GM23338 (cell line): Measurements from ENCODE around the gene KRT33B. TPM values are rescaled to one million over a fixed set of nuclear protein-coding genes. Genes with fewer than 3 reads are reported as not detected.

Source experiments
- ATAC-seq: fragments of 200-7000 bp; cut with Tn5 transposase; 3 replicates; pipeline ENCODE4 v1.9.1; 2020
- DNase-seq: peaks from one replicate; pipeline ENCODE4 v3.0.0-alpha.2; 2015; ENCODE audit warnings: low spot score
- H2AFZ ChIP-seq: fragments of 200-600 bp; sonication (generic); 2 replicates; pipeline ENCODE4 v1.8.0; 2016; ENCODE audit warnings: antibody characterized with exemption, mild to moderate bottlenecking, moderate library complexity
- H3F3A ChIP-seq: fragments of 200-600 bp; sonication (generic); replicated peaks from 2 replicates; pipeline ENCODE4 v1.8.0; 2017; ENCODE audit warnings: antibody characterized with exemption, mixed run types, low read depth
- H3K27ac ChIP-seq: fragments of 200-600 bp; sonication (generic); 2 replicates; pipeline ENCODE4 v1.6.1; 2016; ENCODE audit warnings: low read depth
- H3K27me3 ChIP-seq: fragments of 200-600 bp; sonication (generic); 2 replicates; pipeline ENCODE4 v1.8.0; 2016; ENCODE audit warnings: mild to moderate bottlenecking, mixed run types, moderate library complexity; ENCODE audit not compliant: insufficient read depth
- H3K36me3 ChIP-seq: fragments of 200-600 bp; sonication (generic); 2 replicates; pipeline ENCODE4 v1.8.0; 2016; ENCODE audit warnings: mild to moderate bottlenecking; ENCODE audit not compliant: insufficient read depth
- H3K4me1 ChIP-seq: fragments of 200-600 bp; sonication (generic); 2 replicates; pipeline ENCODE4 v1.8.0; 2016; ENCODE audit warnings: mild to moderate bottlenecking, moderate library complexity; ENCODE audit not compliant: insufficient read depth
- H3K4me2 ChIP-seq: fragments of 200-600 bp; sonication (generic); 2 replicates; pipeline ENCODE4 v1.7.1; 2017; ENCODE audit warnings: mixed run types
- H3K4me3 ChIP-seq: fragments of 200-600 bp; sonication (generic); 2 replicates; pipeline ENCODE4 v1.6.1; 2016; ENCODE audit warnings: mixed run types
- H3K79me2 ChIP-seq: fragments of 200-600 bp; sonication (generic); replicated peaks from 2 replicates; pipeline ENCODE4 v1.8.0; 2017; ENCODE audit warnings: mild to moderate bottlenecking; ENCODE audit not compliant: insufficient read depth
- H3K9me2 ChIP-seq: fragments of 200-600 bp; sonication (generic); 2 replicates; pipeline ENCODE4 v1.8.0; 2017; ENCODE audit not compliant: insufficient read depth
- H4K20me1 ChIP-seq: fragments of 200-600 bp; sonication (generic); replicated peaks from 2 replicates; pipeline ENCODE4 v1.8.0; 2017; ENCODE audit warnings: mild to moderate bottlenecking; ENCODE audit not compliant: insufficient read depth
- H3K27ac Mint-ChIP-seq: 2 replicates; pipeline ENCODE4 v1.8.0; 2020; ENCODE audit warnings: inconsistent platforms, mild to moderate bottlenecking, moderate library complexity, mixed read lengths
- H3K27me3 Mint-ChIP-seq: 3 replicates; pipeline ENCODE4 v1.8.0; 2022; ENCODE audit warnings: low read depth, mild to moderate bottlenecking, moderate library complexity, mixed read lengths, inconsistent platforms; ENCODE audit not compliant: insufficient read depth, poor library complexity
- H3K36me3 Mint-ChIP-seq: 3 replicates; pipeline ENCODE4 v1.8.0; 2021; ENCODE audit warnings: low read depth, mild to moderate bottlenecking, inconsistent platforms, moderate library complexity, mixed read lengths
- H3K4me1 Mint-ChIP-seq: 3 replicates; pipeline ENCODE4 v1.8.0; 2020; ENCODE audit warnings: mild to moderate bottlenecking, inconsistent platforms, mixed read lengths
- H3K4me3 Mint-ChIP-seq: 3 replicates; pipeline ENCODE4 v1.8.0; 2021; ENCODE audit warnings: moderate library complexity, mild to moderate bottlenecking, inconsistent platforms, mixed read lengths
- H3K9me3 Mint-ChIP-seq: 3 replicates; pipeline ENCODE4 v1.8.0; 2020; ENCODE audit warnings: moderate library complexity, mild to moderate bottlenecking, inconsistent platforms, mixed read lengths
- CREB1 ChIP-seq: fragments of 250-450 bp; sonication (Bioruptor Pico); IDR thresholded peaks from 2 replicates; pipeline ENCODE4 v1.5.0; 2020; ENCODE audit warnings: low read depth, mild to moderate bottlenecking, moderate library complexity
- CTCF ChIP-seq, 2 experiments: fragments of 200-600 bp in 1 of 2; sonication (generic) in 1 of 2; conservative IDR thresholded peaks; 2 replicates each; pipeline versions ENCODE4 v1.5.1 to v1.6.1; 2016 to 2017; ENCODE audit warnings: antibody characterized with exemption in 2 of 2, low read depth in 2 of 2, mild to moderate bottlenecking in 2 of 2, moderate library complexity in 1 of 2
- ETS1 ChIP-seq: IDR thresholded peaks from 2 replicates; pipeline ENCODE4 v1.6.1; 2016; ENCODE audit warnings: antibody characterized with exemption
- EZH2phosphoT487 ChIP-seq: fragments of 200-600 bp; sonication (generic); IDR thresholded peaks from one replicate; pipeline ENCODE4 v1.8.1; 2018; ENCODE audit warnings: antibody characterized with exemption; ENCODE audit not compliant: unreplicated experiment
- NANOG ChIP-seq: IDR thresholded peaks from 2 replicates; pipeline ENCODE4 v1.6.1; 2016; ENCODE audit warnings: antibody characterized with exemption, borderline replicate concordance
- POLR2AphosphoS5 ChIP-seq: IDR thresholded peaks from 2 replicates; pipeline ENCODE4 v1.6.1; 2016; ENCODE audit warnings: antibody characterized with exemption, low read depth
- polyA plus RNA-seq: library from polyadenylated mRNA; unstranded; fragments of >200 nt; fragmentation: Nextera tagmentation; extraction: Ambion mirVana; gene quantifications from 2 replicates; pipeline ENCODE4 v1.2.1, GENCODE V29; 2016
- total RNA-seq: library from RNA; depleted of rRNA; stranded (reverse); fragments of >200 nt; shearing (Covaris generic); gene quantifications from 2 replicates; pipeline ENCODE4 v1.2.3, GENCODE V29; 2014

The KRT33B gene
- total and polyA plus RNA-seq, 2 experiments from 2014 or later: not detected

DNA sequence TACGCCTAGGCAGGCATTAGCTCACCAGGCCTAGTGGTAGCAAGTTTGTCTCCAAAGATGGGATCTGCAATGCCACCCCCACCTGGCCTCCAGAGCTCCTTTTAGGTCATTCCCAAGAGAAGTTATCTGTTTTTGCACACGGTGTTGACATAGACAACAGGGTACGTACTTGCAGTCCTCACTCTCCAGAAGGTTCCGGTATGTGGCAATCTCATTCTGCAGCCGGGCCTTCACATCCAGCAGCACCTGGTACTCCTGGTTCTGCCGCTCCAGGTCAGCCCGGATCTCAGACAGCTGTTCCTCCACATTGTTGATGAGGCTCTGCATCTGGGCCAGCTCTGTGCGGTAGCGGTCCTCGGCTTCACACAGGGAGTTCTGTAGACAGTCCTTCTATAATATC is 37.6 kb upstream of the KRT33B start:
- peaks cover 5% of the 10 kb centered on the region for H3K27me3 Mint-ChIP-seq
- no peaks in the 10 kb centered on the region for H3K9me3 Mint-ChIP-seq
- no peak overlapping the region for H3K4me2 ChIP-seq
- H3K36me3 ChIP-seq: no peaks in the 10 kb centered on the region
- no peaks in the 10 kb centered on the region for H4K20me1 ChIP-seq
- TF ChIP-seq NANOG (no peak), EZH2phosphoT487 (no peak), CREB1 (CRISPR knock-in tag) (no peak)
- 0 out of 2 replicates have a peak, but pooled peaks cover 3% of the 10 kb centered on the region for H3K4me1 ChIP-seq
- no peaks in the 10 kb centered on the region for H3K27me3 ChIP-seq
- H3F3A ChIP-seq: no peaks in the 10 kb centered on the region
- no peaks in the 10 kb centered on the region for H3K9me2 ChIP-seq
- H3K27ac Mint-ChIP-seq: no peak overlapping the region
- H3K27ac ChIP-seq: no peak overlapping the region
- H3K79me2 ChIP-seq: no peaks in the 10 kb centered on the region
- no peak overlapping the region for H2AFZ ChIP-seq
- ATAC-seq (no peak), DNase-seq (no peak)
- no peak overlapping the region for H3K4me3 Mint-ChIP-seq
- H3K4me1 Mint-ChIP-seq: peaks cover 6% of the 10 kb centered on the region; the same call in 2 of the 3 replicates
- no peak overlapping the region for H3K4me3 ChIP-seq
- H3K36me3 Mint-ChIP-seq: no peaks in the 10 kb centered on the region

- H2AFZ ChIP-seq: no peak overlapping the region; the same call in 1 of the 2 replicates
- DNase-seq (no peak), ATAC-seq (peak; percentile 78)
- no peaks in the 10 kb centered on the region for H3K4me1 ChIP-seq
- no peak overlapping the region for H3K4me2 ChIP-seq
- H3K4me3 ChIP-seq: no peak overlapping the region
- H4K20me1 ChIP-seq: no peaks in the 10 kb centered on the region
- peaks cover 5% of the 10 kb centered on the region for H3K27me3 Mint-ChIP-seq
- H3K36me3 Mint-ChIP-seq: no peaks in the 10 kb centered on the region
- no peaks in the 10 kb centered on the region for H3K27me3 ChIP-seq
- no peaks in the 10 kb centered on the region for H3K4me1 Mint-ChIP-seq
- TF ChIP-seq CTCF (conservative IDR thresholded peaks at IDR 0.05; ENCODE audit: low read depth in 2 of 2): peak in 1 of 2 experiments; percentile 50; a peak in 2 of 4 replicates
- TF ChIP-seq POLR2AphosphoS5: no peak
- no peak overlapping the region for H3K4me3 Mint-ChIP-seq
- H3K79me2 ChIP-seq: no peaks in the 10 kb centered on the region
- H3F3A ChIP-seq: no peaks in the 10 kb centered on the region
- no peaks in the 10 kb centered on the region for H3K9me3 Mint-ChIP-seq
- no peaks in the 10 kb centered on the region for H3K36me3 ChIP-seq
- H3K27ac ChIP-seq: no peak overlapping the region
- no peak overlapping the region for H3K27ac Mint-ChIP-seq
- no peaks in the 10 kb centered on the region for H3K9me2 ChIP-seq
Measured at GRCh38 chr17:41406205-41406604, 36.6 kb upstream of the KRT33B start.

GRCh38 chr17:41404024-41404671 is 34.5 kb upstream of the KRT33B start:
- H3K79me2 ChIP-seq: no peaks in the 10 kb centered on the region
- H3K9me2 ChIP-seq: no peaks in the 10 kb centered on the region
- no peak for DNase-seq
- no peak overlapping the region for H3K27ac ChIP-seq
- Mint-ChIP-seq H3K9me3 (no peaks in the 10 kb centered on the region), H3K27ac (no peak overlapping the region), H3K27me3 (peaks cover 2% of the 10 kb centered on the region), H3K4me3 (no peak overlapping the region), H3K36me3 (no peaks in the 10 kb centered on the region), H3K4me1 (no peaks in the 10 kb centered on the region)
- H3K36me3 ChIP-seq: no peaks in the 10 kb centered on the region
- no peaks in the 10 kb centered on the region for H3K4me1 ChIP-seq
- no peaks in the 10 kb centered on the region for H3F3A ChIP-seq
- TF ChIP-seq ETS1: no peak
- H3K27me3 ChIP-seq: no peaks in the 10 kb centered on the region
- no peaks in the 10 kb centered on the region for H4K20me1 ChIP-seq
- H3K4me3 ChIP-seq: no peak overlapping the region
- no peak overlapping the region for H3K4me2 ChIP-seq
- no peak overlapping the region for H2AFZ ChIP-seq
- ATAC-seq: no peak
